ENCODE results near the gene LPP.

DNA sequence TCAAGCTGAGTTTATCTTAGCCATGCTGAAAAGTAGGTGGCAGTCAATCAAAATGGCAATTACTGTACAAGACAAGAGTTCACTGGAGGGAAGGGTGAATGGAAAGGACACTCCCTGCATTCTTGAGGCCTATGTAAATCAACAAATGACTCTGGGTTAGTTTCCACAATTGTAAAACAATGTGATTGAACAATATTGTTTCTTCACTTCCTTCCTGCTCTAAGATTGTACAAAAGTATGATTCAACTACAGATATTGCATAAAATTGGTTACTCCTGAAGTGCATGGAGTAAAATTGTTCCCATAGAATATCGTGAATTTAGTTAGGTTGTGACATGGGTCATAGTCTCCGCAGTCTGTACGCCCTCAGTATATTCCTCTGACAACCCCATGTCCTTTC is 277.6 kb downstream of the LPP start:
- TF ChIP-seq ZFX (IDR thresholded peaks at IDR 0.05) (no peak), EZH2phosphoT487 (IDR thresholded peaks at IDR 0.05; ENCODE audit: borderline replicate concordance) (no peak), POLR2A (IDR thresholded peaks at IDR 0.05; ENCODE audit: borderline replicate concordance, extremely low read depth, insufficient read depth, insufficient read length) (no peak), CEBPB (IDR thresholded peaks at IDR 0.05; ENCODE audit: low read depth) (no peak), RAD21 (IDR thresholded peaks at IDR 0.05; ENCODE audit: low read depth) (no peak), MAX (IDR thresholded peaks at IDR 0.05) (no peak), YY1 (IDR thresholded peaks at IDR 0.05; ENCODE audit: extremely low read depth, insufficient replicate concordance, low read depth, low read length) (no peak), POLR2AphosphoS5 (IDR thresholded peaks at IDR 0.05; ENCODE audit: low read depth, low read length) (no peak), EZH2 (IDR thresholded peaks at IDR 0.05) (no peak), EGR1 (IDR thresholded peaks at IDR 0.05; ENCODE audit: low read depth) (no peak)
- TF ChIP-seq, protein P1, sequence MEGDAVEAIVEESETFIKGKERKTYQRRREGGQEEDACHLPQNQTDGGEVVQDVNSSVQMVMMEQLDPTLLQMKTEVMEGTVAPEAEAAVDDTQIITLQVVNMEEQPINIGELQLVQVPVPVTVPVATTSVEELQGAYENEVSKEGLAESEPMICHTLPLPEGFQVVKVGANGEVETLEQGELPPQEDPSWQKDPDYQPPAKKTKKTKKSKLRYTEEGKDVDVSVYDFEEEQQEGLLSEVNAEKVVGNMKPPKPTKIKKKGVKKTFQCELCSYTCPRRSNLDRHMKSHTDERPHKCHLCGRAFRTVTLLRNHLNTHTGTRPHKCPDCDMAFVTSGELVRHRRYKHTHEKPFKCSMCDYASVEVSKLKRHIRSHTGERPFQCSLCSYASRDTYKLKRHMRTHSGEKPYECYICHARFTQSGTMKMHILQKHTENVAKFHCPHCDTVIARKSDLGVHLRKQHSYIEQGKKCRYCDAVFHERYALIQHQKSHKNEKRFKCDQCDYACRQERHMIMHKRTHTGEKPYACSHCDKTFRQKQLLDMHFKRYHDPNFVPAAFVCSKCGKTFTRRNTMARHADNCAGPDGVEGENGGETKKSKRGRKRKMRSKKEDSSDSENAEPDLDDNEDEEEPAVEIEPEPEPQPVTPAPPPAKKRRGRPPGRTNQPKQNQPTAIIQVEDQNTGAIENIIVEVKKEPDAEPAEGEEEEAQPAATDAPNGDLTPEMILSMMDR (IDR thresholded peaks at IDR 0.05 in 2 of 3, conservative IDR thresholded peaks at IDR 0.05 in 1 of 3; ENCODE audit: borderline replicate concordance in 1 of 3, insufficient read depth in 1 of 3, low read depth in 2 of 3, low read length in 2 of 3), result no peak
- TF ChIP-seq, protein P2, sequence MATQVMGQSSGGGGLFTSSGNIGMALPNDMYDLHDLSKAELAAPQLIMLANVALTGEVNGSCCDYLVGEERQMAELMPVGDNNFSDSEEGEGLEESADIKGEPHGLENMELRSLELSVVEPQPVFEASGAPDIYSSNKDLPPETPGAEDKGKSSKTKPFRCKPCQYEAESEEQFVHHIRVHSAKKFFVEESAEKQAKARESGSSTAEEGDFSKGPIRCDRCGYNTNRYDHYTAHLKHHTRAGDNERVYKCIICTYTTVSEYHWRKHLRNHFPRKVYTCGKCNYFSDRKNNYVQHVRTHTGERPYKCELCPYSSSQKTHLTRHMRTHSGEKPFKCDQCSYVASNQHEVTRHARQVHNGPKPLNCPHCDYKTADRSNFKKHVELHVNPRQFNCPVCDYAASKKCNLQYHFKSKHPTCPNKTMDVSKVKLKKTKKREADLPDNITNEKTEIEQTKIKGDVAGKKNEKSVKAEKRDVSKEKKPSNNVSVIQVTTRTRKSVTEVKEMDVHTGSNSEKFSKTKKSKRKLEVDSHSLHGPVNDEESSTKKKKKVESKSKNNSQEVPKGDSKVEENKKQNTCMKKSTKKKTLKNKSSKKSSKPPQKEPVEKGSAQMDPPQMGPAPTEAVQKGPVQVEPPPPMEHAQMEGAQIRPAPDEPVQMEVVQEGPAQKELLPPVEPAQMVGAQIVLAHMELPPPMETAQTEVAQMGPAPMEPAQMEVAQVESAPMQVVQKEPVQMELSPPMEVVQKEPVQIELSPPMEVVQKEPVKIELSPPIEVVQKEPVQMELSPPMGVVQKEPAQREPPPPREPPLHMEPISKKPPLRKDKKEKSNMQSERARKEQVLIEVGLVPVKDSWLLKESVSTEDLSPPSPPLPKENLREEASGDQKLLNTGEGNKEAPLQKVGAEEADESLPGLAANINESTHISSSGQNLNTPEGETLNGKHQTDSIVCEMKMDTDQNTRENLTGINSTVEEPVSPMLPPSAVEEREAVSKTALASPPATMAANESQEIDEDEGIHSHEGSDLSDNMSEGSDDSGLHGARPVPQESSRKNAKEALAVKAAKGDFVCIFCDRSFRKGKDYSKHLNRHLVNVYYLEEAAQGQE (IDR thresholded peaks at IDR 0.05; ENCODE audit: low read depth), result no peak
